Activated T-helper 17 cell treated with anti-CD3 and anti-CD28 coated beads, Interleukin-2, amount 50 U/mL, for 72 hours (primary cell): ENCODE results near the gene PAIP2B. TPM values are rescaled to one million over a fixed set of nuclear protein-coding genes. Genes with fewer than 3 reads are reported as not detected.
A peak's percentile ranks its signal among the peaks of the same experiment; 100 is the strongest.
"Not testable (repeated sequence)": the region's sequence is repeated elsewhere in the genome, so short reads cannot be mapped to it uniquely, and the experiment has no call there.

Experiments
- ATAC-seq: fragments of 150-1000 bp; cut with Tn5 transposase; replicated peaks from 2 replicates; pipeline ENCODE4 v1.10.0; 2021; ENCODE audit warnings: mild to moderate bottlenecking, moderate library complexity
- H3K27ac Mint-ChIP-seq: one replicate; pipeline ENCODE4 v1.8.0; 2022; ENCODE audit warnings: mixed read lengths
- H3K27me3 Mint-ChIP-seq: one replicate; pipeline ENCODE4 v1.8.0; 2022; ENCODE audit warnings: mixed read lengths
- H3K36me3 Mint-ChIP-seq: one replicate; pipeline ENCODE4 v1.8.0; 2022; ENCODE audit warnings: low read depth, mild to moderate bottlenecking, mixed read lengths
- H3K4me1 Mint-ChIP-seq: one replicate; pipeline ENCODE4 v1.8.0; 2022; ENCODE audit warnings: mixed read lengths
- H3K4me3 Mint-ChIP-seq: one replicate; pipeline ENCODE4 v1.8.0; 2022; ENCODE audit warnings: mild to moderate bottlenecking, mixed read lengths
- H3K9me3 Mint-ChIP-seq: one replicate; pipeline ENCODE4 v1.8.0; 2022; ENCODE audit warnings: mixed read lengths
- total RNA-seq, 2 donors: library from RNA; stranded (reverse); gene quantifications; one replicate each; pipeline ENCODE4 v1.2.3, GENCODE V29; 2022

Gene PAIP2B
- total RNA-seq, 2 donors from 2014 or later: 1.3 to 3.3 TPM

DNA sequence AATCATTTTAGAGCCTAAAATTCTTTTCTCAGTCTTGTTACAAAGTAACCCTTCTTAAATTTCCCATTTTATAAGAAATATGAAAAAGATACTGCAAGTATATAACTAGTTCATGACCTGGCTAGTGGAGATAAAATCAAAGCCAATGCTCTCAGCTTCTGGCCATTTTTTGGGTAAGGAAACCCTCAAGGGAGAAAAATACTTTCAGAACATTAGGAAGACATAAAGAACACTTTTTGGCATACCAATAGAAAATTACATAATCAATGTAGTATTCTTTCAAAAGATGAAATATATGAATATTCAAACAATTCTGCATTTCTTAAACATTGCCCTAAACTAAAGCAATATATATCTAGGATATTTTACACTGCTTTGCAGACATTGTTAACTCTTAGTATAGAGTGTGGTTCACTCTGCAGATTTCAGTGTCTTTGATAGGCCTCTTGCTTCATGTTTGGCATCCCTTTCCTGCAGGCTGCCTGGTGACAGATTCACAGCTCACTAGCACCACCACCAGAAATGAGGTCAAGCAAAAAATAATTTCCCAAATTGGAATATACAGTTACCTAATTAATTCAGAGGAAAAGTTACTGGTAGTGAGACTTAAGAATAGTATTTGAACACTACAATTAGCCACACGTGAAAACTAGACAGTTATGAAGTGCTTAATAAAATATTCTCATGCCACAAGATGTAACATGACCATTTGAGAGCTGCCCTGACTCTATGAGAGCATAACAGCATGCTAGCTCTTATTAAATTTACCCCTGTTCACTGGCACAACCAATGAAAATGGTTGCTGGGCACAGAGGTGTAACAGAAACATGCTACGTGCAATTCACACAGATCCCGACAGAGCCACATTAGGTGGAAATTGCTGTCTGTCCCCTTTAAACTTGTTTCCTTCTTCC, 36.0 kb downstream of the PAIP2B start:
- no peaks in the 10 kb centered on the region for H3K27me3 Mint-ChIP-seq
- no peaks in the 10 kb centered on the region for H3K36me3 Mint-ChIP-seq
- no peaks in the 10 kb centered on the region for H3K4me1 Mint-ChIP-seq
- H3K9me3 Mint-ChIP-seq: peaks cover 3% of the 10 kb centered on the region
- ATAC-seq: no peak
- no peak overlapping the region for H3K27ac Mint-ChIP-seq
- no peak overlapping the region for H3K4me3 Mint-ChIP-seq

DNA sequence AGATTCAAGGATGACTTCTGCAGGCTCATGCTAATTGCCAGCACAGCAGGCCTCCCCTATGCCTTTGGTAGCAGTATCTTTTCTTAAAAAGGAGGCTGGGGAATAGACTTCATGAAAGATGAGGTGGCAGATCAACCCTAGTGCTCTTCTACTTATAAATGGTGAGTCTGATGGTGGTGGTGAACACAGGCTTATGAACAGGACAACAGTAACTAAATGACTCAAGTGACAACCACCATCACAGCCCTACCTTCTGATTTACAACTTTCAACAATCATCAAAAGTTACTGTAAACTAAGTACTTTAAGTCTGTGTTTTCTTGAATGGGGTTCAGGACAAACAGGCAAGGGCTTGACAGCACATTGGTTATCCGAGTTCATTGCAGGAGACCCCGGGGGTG, 39.3 kb downstream of the PAIP2B start:
- Mint-ChIP-seq H3K27me3 (no peaks in the 10 kb centered on the region), H3K27ac (no peak overlapping the region), H3K4me3 (no peak overlapping the region), H3K36me3 (no peaks in the 10 kb centered on the region), H3K9me3 (no peaks in the 10 kb centered on the region), H3K4me1 (no peaks in the 10 kb centered on the region)
- no peak for ATAC-seq

DNA sequence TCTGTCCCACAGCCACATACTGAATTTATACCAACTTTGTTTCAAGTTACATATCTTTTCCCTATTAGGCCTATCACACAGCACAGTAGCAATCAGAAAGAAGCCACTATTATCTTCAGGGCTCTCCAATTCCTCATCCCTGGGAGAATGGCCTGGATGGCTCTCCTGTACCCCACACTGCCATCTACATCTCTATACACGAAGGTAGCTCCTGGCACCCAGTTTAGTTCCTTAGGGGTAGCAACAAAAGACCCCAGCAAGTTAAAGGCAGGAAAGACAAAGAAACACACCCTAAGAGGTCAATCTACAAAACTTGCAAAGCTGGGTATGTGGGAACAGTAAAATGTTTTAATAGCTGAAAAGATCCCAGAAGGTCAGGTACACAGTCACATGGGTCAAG, 39.9 kb downstream of the PAIP2B start:
- H3K4me1 Mint-ChIP-seq: no peaks in the 10 kb centered on the region
- H3K27ac Mint-ChIP-seq: no peak overlapping the region
- no peak for ATAC-seq
- no peak overlapping the region for H3K4me3 Mint-ChIP-seq
- H3K27me3 Mint-ChIP-seq: no peaks in the 10 kb centered on the region
- H3K36me3 Mint-ChIP-seq: no peaks in the 10 kb centered on the region
- no peaks in the 10 kb centered on the region for H3K9me3 Mint-ChIP-seq

DNA sequence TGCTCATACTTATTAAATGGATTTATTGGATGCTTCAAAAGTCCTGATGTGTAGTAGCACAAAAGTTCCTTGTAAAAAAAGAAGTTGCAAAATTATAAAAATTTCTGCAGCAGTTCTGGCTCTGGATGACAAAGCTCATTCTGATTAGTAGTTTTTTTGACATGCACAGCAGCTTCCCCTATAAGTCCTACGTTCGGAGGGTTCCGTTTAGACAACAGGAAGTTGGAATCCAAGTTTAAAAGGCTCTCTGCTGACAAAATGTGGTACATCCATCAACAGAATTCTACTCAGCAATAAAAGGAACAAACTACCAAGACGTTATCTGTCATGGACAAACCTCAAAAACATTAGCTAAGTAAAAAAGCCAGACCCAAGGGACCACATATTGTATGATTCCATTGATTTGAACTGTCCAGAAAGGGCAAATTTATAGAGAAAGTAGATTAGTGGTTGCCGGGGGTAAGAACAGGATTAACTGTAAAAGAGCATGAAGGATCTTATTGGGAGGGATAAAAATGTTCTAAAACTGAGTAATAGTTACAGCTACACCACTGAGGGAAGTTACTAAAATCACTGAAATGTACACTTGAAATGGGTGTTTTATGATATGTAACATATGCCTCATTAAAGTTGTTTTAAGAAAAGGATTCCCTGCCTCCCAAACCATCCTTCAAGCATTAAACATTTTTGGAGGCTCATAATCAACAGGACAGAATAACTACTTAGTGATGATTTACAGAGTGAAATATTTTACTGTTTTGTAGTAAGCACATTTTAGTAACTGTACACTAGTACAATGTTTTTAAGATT, 43.4 kb downstream of the PAIP2B start:
- H3K36me3 Mint-ChIP-seq, H3K27me3 Mint-ChIP-seq, H3K4me1 Mint-ChIP-seq, ATAC-seq, H3K27ac Mint-ChIP-seq, H3K9me3 Mint-ChIP-seq, H3K4me3 Mint-ChIP-seq: not testable (repeated sequence)

DNA sequence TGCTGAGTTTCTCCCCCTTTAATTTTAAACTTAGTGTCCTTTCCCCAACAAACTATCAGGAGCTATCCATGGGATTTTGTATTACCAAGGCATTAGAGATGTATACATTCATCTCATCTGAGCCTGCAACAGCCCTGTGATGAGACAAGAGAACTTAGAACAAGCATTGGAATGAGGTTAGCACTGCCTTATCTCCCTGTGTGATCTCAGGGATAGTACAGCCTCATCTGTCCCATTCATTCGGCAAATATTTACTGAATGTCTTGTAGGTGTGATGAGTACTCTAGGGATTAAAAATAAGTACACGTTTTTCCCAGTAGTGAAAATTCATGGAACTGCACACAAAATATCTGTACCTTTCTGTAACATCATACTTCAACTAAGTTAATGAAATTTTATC, 45.6 kb downstream of the PAIP2B start:
- Mint-ChIP-seq H3K9me3 (no peaks in the 10 kb centered on the region), H3K4me3 (no peak overlapping the region), H3K27me3 (peaks cover 7% of the 10 kb centered on the region), H3K36me3 (no peaks in the 10 kb centered on the region), H3K4me1 (no peaks in the 10 kb centered on the region), H3K27ac (no peak overlapping the region)
- ATAC-seq: no peak

DNA sequence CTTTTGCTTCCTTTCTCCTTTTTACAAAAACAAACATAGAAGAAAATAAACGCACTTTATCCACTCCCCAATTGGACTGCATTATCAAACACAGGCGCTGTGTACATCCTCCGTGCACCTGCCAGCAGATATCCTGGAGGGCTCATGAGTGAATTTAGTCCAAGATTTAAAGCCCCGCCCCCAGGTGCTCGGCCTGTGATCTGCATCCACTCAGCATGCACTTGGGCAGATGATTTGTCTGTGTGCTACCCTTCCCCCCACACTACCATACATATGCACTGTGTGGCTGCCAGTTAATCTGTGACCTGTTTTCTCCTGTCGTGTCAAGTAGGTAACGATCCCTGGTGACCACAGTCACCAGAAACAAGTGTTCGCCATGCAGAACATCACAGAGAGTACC, 48.1 kb downstream of the PAIP2B start:
- H3K4me1 Mint-ChIP-seq, H3K9me3 Mint-ChIP-seq, H3K27ac Mint-ChIP-seq, H3K4me3 Mint-ChIP-seq, ATAC-seq, H3K36me3 Mint-ChIP-seq: not testable (repeated sequence)
- H3K27me3 Mint-ChIP-seq: peaks cover 10% of the 10 kb centered on the region

DNA sequence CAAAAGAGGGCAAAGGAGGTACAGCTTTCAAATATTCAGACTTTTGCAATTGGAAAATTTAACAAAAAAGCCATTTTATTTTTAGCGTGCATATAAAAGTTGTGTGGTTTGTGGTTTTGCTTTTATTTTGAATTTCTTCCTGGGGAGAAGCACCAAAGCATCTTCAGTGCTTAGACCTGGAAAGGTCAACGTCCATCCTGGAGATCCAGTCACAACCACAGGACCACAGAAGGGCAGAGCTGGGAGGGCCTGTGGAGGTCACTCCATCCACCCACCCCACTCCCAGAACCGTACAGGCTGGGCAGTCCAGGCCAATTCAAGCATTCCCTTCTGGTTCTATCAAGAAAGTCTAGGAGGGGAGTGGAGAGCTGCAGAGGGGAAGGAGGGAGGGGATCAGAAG, 52.7 kb downstream of the PAIP2B start:
- ATAC-seq: no peak
- Mint-ChIP-seq H3K4me3 (no peak overlapping the region), H3K36me3 (no peaks in the 10 kb centered on the region), H3K9me3 (no peaks in the 10 kb centered on the region), H3K27me3 (peaks cover 13% of the 10 kb centered on the region), H3K27ac (no peak overlapping the region), H3K4me1 (no peaks in the 10 kb centered on the region)

DNA sequence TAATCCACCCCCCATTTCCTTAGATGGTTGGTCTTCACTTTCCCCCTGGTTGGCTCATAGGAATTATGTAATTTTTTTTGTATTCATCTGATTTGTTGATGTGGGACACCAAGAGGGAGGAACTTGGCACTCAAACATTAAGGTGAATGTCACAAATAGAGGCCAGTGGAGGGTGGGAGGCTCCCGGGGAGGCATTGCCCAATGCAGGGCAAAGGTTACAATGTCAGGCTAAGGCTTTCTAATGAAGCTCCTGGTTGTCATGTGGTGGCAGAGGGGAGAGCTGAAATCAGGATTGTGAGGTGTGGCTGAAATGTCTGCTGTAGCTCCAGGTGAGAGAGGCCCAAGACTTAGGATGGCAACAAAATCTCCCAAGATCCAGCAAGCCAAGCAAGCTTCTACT, 53.8 kb downstream of the PAIP2B start:
- ATAC-seq: no peak
- Mint-ChIP-seq H3K27me3 (peaks cover 11% of the 10 kb centered on the region), H3K4me3 (no peak overlapping the region), H3K4me1 (no peaks in the 10 kb centered on the region), H3K36me3 (no peaks in the 10 kb centered on the region), H3K9me3 (no peaks in the 10 kb centered on the region), H3K27ac (no peak overlapping the region)

DNA sequence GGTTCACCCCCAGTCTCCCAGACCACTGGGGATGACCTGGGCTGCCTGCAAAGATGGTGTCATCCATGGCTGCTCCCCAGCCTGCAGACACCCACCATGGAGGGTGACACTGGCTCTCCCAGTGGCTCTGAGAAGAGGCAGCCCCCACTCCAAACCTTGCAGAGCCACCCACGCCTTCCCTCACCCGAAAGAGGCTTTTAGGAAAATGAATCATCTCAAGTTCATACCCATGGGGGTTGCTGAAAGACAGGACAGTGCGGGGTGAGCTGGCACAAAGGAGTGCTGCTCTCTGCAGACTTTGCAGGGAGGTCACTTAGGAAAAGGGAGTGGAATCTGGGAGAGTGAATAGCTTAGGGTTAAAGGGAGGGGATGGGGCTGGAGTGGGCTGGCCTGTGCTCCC, 60.1 kb downstream of the PAIP2B start:
- Mint-ChIP-seq H3K9me3 (no peaks in the 10 kb centered on the region), H3K4me1 (no peaks in the 10 kb centered on the region), H3K4me3 (no peak overlapping the region), H3K27me3 (peaks cover 21% of the 10 kb centered on the region), H3K27ac (no peak overlapping the region), H3K36me3 (no peaks in the 10 kb centered on the region)
- peak; percentile 44 for ATAC-seq

DNA sequence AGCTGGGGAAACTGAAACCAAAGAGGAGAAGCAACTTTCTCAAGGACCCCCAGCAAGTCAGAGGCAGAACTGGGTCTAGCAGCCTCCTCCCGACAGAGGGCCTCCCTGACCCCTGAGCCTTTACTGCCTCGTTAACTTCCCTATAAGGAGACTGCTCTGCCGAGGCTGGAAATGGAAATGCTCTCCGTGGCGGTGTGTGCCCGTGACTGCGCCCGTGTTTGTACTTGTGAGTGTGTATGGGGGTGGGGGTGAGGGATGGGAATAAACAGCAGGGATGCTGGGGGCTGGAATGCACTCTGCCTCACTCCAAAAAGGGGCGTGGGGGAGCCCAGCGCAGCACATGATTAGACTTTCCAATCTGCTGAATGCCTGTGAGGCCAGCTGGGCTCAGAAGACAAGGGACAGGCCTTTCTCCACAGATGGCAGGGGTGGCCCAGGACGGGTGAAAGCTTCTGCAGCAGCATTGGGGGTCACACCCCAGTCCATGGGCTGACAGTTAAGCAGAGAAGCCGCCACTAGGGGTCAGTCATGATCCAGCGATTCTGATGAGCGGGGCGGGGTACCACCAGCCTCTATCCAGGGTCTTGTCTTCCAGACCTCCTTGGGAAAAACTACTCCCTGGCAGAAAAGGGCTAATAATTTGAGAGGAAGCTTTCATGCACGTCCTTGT, 69.6 kb downstream of the PAIP2B start:
- Mint-ChIP-seq H3K4me3 (no peak overlapping the region), H3K27ac (no peak overlapping the region), H3K9me3 (no peaks in the 10 kb centered on the region), H3K4me1 (no peaks in the 10 kb centered on the region), H3K36me3 (no peaks in the 10 kb centered on the region), H3K27me3 (peaks cover 6% of the 10 kb centered on the region)
- ATAC-seq: peak; percentile 76

DNA sequence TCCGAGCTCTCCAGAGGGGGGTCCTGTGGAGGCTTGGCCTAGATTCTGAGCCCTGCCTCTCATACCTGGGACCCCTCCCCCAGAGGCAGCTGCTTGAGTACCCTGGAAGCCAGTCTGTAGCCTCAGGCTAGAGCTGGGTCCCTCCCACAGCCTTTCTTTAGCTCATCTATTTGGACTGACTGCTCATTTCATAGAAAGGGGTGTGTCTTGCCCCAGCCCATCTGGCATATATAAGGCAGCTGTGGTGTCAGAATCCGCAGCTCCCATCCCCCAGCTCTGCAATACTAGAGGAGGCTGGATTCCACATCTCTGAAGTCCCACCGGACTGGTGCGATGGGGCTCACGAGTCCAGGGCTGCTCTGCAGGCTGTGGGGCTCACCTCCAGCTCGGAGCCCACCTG, 70.3 kb downstream of the PAIP2B start:
- Mint-ChIP-seq H3K9me3 (no peaks in the 10 kb centered on the region), H3K27ac (no peak overlapping the region), H3K4me1 (no peaks in the 10 kb centered on the region), H3K36me3 (no peaks in the 10 kb centered on the region), H3K27me3 (peaks cover 3% of the 10 kb centered on the region), H3K4me3 (no peak overlapping the region)
- no peak for ATAC-seq

DNA sequence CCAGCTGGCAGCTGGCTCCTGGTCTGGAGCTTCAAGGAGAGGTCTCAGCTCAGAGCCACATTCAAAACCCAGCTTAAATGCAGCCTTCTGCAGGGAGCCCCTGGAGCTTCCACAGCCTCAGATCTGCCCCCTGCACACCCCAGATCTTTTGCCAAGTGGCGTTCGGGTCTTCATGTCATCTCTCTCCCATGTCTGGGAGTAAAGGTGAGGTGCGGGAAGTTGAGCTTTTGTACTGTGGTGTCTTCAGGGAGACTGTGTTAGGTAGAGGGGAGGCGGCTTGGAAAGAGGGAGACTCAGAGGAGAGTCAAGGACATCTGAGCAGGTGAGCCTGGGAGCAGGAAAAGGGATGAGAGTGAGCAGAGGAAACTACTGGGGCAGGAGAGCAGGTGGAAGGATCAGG, 71.1 kb downstream of the PAIP2B start:
- Mint-ChIP-seq H3K27me3 (peaks cover 3% of the 10 kb centered on the region), H3K27ac (no peak overlapping the region), H3K9me3 (no peaks in the 10 kb centered on the region), H3K4me1 (no peaks in the 10 kb centered on the region), H3K36me3 (no peaks in the 10 kb centered on the region), H3K4me3 (no peak overlapping the region)
- ATAC-seq: no peak

DNA sequence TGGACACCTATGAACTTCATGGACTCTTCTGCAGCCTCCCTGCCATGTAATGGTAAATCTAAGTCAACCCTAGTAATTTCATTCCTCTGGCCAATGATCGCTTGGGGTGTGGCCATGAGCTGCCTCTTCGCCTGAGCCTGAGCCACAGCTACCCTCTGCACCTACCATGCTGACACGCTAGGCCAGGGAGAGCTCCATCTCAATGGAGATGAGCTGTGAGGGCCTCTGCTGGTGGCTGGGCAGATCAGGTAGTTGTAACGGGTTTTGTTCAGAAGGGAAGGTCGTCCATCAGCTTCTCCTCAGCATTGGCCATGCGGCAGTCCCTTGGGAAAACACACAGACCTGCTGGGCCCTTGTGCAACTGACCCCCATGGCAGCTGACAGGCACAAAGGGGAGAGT, 72.1 kb downstream of the PAIP2B start:
- Mint-ChIP-seq H3K27me3 (peaks cover 3% of the 10 kb centered on the region), H3K36me3 (no peaks in the 10 kb centered on the region), H3K27ac (no peak overlapping the region), H3K4me1 (no peaks in the 10 kb centered on the region), H3K4me3 (no peak overlapping the region), H3K9me3 (no peaks in the 10 kb centered on the region)
- peak; percentile 65 for ATAC-seq

DNA sequence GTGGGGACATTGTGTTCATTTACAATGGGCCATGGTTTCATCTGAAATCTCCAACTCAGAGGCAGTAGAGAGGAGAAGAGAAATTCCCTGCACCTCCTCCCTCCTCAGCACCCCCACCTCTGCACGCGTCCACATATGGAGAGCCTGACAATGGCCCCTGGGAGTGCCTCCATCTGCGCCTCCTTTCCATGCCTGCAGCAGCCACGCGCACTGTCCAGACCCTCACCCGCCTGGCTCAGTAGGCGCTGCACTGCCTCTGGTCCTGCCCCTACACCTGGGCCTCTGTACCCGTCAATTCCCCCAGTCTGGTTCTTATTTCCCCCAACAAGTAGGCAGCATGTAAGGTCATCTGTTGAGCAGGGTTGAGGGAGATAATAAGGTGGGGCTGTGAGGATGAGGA, 72.6 kb downstream of the PAIP2B start:
- Mint-ChIP-seq H3K27me3 (peaks cover 3% of the 10 kb centered on the region), H3K9me3 (no peaks in the 10 kb centered on the region), H3K36me3 (no peaks in the 10 kb centered on the region), H3K27ac (no peak overlapping the region), H3K4me3 (no peak overlapping the region), H3K4me1 (no peaks in the 10 kb centered on the region)
- ATAC-seq: no peak
